HG03280 (cell line): ENCODE results near the gene NHEJ1.

Experiments used
- ATAC-seq: cut with Tn5 transposase; IDR thresholded peaks from one replicate; pipeline ENCODE4 v1.9.1; 2021; ENCODE audit warnings: mild to moderate bottlenecking, moderate library complexity; ENCODE audit not compliant: unreplicated experiment

NHEJ1 gene

GRCh38 chr2:219168932-219169331 lies 8.3 kb upstream of the NHEJ1 start:
- no peak for ATAC-seq

DNA sequence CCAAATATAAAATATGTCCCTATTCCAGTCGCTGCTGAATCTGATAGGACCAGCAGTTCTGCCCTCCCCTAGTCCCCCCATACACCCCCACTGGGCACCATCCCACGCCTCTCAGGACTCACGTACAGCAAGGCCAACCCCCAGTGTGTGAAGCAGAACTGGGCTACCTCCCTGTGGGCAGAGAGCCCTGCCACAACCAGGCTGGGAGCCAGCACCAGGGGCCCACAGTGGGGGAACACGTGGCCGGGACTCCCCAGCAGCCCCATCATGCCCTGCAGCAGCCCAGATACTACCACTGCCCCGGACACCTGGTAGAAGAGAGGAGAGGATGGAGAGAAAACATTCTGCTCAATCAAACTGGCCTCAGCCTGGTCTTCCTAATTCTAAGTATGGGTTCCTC lies 7.9 kb upstream of the NHEJ1 start:
- ATAC-seq = no peak

- ATAC-seq = no peak
Observed at GRCh38 chr2:219167997-219168396, 7.4 kb upstream of the NHEJ1 start.

GRCh38 chr2:219165058-219165911 lies 4.7 kb upstream of the NHEJ1 start:
- ATAC-seq = no peak

DNA sequence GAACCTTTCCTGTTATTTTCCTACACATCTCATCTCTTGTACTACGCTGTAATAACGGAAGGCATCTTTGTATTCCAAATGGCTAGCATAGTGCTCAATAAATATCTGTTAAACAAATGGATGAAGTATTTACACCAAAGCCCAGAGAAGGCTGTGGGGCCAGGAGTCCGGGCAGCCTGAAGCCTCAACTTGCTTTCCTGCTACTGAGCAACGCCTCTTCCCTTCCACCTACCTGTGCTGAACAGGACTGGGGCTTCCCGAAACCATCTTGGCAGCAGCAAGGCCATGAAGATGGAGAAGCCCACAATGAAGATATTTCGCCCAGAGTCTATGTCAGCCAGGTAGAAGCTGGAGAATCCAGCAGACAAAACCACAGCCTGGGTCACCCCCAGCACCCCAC lies 2.5 kb upstream of the NHEJ1 start:
- no peak for ATAC-seq

DNA sequence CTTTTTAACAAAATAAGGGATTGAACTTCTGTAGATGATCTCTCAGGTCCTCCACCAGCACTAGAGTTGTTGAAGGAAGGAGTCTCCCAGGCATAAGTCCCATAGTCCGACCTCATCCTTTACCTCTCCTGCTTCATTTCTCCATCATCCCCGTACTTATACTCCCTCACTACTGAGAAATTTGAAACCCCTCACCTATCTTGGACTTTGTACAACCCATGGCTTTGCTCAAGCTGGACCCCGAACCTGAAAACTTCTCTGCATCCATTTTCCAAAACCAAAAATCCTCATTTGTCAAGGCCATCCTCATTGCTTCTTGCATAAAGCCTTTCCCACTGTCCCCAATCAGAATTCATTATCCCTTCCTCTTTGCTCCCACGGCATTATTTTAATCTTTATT lies 482 bp upstream of the NHEJ1 start:
- ATAC-seq = no peak

DNA sequence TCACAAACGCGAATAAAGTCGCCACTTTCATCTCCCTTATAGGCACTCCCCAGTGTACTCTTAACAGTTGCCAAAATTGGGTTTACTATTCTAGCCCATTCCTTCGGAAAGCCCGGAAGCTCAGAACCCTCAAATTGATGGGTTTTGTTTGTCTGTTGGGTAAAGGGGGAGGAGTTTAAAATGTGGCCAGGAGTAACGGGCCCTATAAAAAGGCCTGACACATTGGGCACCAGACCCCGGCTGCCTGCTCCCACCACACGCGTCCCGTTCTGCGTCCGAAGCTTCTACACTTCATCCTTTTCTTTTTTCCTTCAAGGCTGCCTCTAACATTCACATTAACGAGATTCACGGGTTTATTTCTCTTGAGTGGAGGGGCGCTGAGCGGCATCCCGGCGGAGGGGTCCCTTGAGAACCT lies 837 bp downstream of the NHEJ1 start:
- ATAC-seq = no peak

GRCh38 chr2:219158586-219158985 lies 2.0 kb downstream of the NHEJ1 start:
- no peak for ATAC-seq

DNA sequence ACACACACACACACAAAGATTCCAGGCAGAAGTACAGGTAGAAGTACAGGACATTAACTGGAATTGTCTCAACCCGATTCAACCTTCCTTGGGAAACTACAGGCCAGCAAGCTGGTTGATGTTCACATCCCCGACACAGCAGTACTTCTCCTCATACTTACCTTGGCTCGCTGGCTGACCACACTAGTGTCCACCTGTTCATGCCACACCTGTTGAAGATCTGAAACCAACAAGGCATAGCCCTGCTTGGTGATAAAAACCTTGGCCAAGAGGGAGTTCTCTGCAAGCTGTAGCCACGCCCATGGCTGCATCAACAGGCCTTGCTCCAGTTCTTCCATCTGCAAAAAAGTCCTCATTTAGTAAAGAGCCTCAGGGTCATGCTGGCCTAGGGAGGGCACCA lies 2.6 kb downstream of the NHEJ1 start:
- no peak for ATAC-seq

DNA sequence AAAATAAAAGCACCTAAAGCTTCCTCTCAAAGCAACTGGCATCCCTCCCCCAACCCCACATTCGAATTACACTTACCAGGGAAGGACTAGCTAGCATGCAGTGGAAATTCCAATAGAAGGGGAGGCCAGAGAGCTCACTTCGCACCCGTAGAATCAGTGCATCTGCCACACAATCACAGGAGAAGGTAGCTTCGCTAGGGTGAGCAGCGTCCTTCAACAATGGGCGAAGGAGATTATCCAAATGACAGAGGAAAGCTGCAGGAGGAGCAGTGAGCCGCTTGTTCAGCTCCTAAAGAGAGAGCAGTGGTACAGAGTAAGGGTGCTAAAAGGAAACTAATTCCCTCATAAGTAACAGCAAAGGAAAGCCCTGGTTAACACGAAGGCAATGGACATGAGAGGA lies 3.2 kb downstream of the NHEJ1 start:
- no peak for ATAC-seq

GRCh38 chr2:219155054-219155644 lies 5.5 kb downstream of the NHEJ1 start:
- no peak for ATAC-seq

DNA sequence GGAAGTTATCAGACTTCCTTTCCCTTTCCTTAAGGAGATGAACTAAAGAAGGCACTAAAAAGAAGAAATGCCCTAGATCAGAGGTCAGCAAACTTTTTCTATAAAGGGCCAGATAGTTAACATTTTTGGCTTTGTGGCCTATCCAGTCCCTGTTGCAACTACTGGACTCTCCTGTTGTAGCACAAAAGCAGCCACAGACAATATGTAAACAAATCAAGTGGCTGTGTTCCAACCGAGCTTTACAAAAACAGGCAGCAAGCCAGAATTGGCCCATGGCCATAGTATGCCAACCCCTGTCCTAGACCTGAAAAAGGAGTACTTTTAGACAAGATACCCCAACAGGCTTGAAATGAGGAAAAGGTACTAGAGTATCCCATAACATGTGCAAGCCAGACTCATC lies 10.9 kb downstream of the NHEJ1 start:
- no peak for ATAC-seq

DNA sequence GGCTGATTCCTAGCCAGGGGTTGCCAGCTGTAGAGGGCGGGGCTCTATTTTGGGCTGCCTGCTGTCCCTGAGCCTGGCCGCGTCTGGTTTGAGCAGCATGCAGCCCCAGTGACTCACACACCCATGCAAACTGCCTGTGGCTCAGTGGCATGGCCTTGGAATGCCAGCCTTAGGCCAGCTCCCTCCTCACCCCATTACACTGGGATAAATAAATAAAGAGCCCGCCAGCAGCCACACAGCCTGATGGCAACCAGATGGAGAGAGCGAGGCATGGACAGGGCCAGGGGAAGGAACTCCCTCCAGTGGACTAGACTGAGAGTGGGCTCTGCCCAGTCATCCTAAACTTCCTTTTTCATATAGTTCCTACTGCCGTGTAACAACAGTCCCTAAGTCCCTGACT lies 18.3 kb downstream of the NHEJ1 start:
- ATAC-seq = no peak

DNA sequence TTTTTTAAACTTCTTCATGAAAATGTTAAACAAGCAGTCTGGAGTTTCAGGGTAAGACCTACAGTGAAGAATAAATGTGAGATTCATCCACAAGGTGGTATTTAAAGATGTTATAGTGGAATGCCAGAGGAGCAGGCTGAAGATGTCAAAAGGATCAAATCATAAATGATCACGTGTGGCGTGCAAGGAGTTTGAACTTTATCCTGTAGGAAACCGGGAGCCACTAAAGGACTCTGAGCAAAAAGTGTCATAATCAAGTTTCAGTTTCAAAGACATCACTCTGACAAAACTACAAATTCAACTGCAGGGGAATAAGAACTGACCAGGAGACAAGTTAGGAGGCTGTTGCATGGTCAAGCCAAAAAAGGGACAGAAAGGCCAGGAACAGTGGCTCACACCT lies 19.9 kb downstream of the NHEJ1 start:
- ATAC-seq = no peak

GRCh38 chr2:219133976-219134375 lies 26.6 kb downstream of the NHEJ1 start:
- ATAC-seq = no peak

GRCh38 chr2:219131744-219132143 lies 28.9 kb downstream of the NHEJ1 start:
- ATAC-seq = no peak

DNA sequence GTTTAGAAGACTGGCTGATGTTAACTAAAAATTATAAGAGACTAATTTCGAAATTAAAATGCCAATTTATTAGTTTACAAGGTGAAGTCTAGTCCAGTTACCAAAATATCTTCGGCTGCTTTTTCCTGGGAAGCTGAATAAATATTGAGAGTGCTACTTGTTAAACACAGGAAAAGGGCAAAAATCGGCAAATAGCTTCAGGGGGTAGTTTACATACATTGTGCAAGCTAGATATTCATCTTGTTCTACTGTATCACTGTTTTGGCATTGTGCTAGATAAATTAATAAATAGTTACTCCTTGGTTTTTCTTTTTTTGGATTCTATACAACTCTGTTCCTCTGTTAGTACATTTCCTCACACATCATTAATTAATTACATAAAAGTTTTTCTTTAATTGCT lies 29.3 kb downstream of the NHEJ1 start:
- no peak for ATAC-seq

GRCh38 chr2:219129589-219129988 lies 31.0 kb downstream of the NHEJ1 start:
- no peak for ATAC-seq

DNA sequence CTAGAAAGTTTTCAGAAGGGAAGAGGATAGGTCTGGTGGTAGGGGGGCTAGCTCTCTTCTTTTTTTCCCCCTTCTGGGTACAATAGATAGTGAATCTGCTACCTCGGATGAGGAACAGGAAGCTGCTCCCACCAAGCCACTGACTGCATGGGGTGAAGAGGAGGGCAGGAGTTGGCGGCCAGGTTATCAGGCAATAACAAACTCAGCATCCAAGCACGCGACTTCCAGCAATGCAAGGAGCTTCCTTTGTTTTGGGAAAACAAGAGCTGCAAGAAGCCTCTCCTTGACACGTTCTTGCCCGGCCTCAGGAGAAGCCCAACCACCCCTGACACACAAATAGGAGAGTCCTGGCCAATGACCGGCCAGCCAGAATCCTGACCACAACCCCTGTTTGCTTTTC lies 32.2 kb downstream of the NHEJ1 start:
- ATAC-seq = no peak

DNA sequence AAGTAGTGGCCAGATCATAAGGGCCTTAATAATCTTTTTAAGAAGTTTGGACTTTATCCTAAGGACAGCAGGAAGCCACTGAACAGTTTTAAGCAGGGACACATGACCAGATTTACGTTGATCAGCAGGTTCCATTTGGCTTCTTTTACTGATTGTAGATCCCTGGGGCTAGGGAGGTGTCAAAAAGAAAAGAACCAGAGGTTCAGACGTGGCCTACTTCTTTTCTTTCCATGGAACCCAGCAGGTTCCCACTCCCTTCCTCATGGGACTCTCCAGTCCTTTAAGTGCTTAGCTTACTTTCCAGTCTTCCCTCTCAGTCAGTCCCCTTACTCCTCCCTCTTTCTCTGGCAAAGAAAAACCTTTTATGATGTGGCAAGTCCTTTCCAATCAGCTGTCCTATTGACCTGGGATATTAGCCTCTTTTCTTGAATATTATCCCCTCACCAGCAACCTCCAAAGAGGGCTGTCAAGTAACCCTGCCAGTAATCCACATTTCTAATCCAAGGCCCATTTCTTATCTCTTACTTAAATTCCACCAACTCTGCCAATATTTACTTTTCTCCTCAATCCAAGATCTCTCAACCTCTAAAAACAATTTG lies 33.5 kb downstream of the NHEJ1 start:
- ATAC-seq = no peak

DNA sequence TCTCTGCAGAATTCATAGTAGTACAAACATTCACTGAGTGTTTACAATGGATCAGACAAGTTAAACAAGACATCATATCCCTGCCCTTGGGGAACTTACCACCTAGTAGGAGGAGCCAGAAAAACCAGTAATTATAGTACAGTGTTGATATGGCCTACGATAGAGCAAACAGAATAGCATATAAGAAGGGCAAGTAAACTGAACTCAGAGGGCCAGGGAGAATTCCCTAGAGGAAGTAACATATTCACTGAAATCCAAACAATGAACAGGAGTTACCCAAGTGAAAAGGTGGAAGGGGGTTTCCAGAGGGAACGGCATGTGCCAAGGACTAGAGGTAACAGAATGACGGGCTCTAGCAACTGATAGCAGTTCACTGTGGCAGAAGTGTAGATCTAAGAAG lies 34.1 kb downstream of the NHEJ1 start:
- no peak for ATAC-seq

DNA sequence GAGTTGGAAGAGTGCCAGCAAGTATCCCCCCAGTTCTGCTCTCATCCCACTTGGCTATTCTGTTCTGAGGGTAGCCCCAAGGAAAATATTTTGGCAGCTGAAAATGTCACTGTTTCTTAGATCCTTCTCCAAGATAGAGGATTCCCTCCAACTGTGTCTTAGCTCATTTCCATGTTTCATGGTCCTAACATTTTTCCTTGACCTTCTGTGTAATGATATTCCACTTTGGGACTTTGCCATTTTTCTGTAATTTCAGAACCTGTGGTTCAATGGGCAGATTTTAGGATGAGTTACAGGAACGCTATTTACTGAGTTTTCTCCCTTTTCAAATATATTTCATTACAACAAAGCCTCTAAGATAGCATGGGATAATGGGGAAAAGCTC lies 34.7 kb downstream of the NHEJ1 start:
- ATAC-seq = no peak
